Vagina (tissue), 2 donors: ENCODE results near the gene C11orf52.
A peak's percentile ranks its signal among the peaks of the same experiment; 100 is the strongest.

Source experiments
- POLR2A ChIP-seq, 2 donors: fragments of 450-650 bp; IDR thresholded peaks; one replicate each; pipeline ENCODE4 v1.6.1; 2017; ENCODE audit warnings: antibody characterized with exemption in 2 of 2, mild to moderate bottlenecking in 2 of 2, moderate library complexity in 2 of 2
- POLR2AphosphoS5 ChIP-seq, 2 donors: sonication (generic); formaldehyde crosslinking; IDR thresholded peaks; one replicate each; pipeline ENCODE4 v1.9.0; 2017; ENCODE audit warnings: antibody characterized with exemption in 2 of 2, mild to moderate bottlenecking in 2 of 2, low read depth in 1 of 2; ENCODE audit not compliant: insufficient read depth in 1 of 2
- TF ChIP-seq, protein P1 (sequence below), 3 experiments: fragments of 450-650 bp in 2 of 3; fragments of 200-600 bp in 1 of 3; sonication (generic) in 1 of 3; IDR thresholded peaks; one replicate each; pipeline ENCODE4 v1.5.1; 2017 to 2019; ENCODE audit warnings: antibody characterized with exemption in 3 of 3, mild to moderate bottlenecking in 2 of 3, moderate library complexity in 2 of 3

DNA sequence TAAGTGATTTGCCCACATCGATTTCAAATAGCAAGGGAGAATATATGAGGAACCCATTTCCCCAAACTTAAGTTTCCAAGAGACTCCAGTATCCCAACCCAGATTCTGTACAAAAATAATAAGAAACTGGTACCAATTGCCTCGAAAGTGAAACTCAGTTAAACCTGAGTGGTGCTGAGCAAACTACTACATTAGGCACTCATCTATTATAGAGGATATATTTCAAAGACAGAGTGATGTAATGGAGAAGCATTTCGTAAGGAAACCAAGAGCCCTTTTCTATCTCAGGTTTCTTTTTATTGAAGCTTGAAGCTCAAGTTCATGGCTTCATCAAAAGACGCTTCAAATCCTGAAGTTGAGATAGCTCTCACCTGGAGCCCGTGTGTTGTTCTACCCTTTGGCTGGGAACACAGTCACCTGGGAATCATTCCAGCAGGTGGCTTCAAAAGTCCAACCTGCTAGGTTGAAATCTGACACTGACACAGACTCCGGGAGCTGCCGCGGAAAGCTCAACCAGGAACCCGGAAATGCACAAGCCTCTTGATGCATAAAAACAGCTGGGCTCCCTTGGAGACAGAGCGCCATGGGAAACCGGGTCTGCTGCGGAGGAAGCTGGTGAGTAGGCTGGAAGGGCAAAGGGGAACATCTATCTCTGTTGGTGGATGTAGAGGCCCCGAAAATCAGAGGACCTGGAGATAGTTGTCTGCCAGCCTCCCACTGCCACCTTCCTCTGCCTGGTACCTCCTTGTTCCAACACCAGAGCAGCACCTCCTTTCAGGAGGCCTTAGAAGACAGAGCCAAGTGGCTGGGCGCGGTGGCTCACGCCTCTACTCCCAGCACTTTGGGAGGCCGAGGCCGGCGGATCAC is at the start of gene C11orf52:
- TF ChIP-seq, protein P1, sequence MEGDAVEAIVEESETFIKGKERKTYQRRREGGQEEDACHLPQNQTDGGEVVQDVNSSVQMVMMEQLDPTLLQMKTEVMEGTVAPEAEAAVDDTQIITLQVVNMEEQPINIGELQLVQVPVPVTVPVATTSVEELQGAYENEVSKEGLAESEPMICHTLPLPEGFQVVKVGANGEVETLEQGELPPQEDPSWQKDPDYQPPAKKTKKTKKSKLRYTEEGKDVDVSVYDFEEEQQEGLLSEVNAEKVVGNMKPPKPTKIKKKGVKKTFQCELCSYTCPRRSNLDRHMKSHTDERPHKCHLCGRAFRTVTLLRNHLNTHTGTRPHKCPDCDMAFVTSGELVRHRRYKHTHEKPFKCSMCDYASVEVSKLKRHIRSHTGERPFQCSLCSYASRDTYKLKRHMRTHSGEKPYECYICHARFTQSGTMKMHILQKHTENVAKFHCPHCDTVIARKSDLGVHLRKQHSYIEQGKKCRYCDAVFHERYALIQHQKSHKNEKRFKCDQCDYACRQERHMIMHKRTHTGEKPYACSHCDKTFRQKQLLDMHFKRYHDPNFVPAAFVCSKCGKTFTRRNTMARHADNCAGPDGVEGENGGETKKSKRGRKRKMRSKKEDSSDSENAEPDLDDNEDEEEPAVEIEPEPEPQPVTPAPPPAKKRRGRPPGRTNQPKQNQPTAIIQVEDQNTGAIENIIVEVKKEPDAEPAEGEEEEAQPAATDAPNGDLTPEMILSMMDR (IDR thresholded peaks at IDR 0.05), result no peak
- TF ChIP-seq POLR2A (IDR thresholded peaks at IDR 0.05) (no peak), POLR2AphosphoS5 (IDR thresholded peaks at IDR 0.05; ENCODE audit: insufficient read depth in 1 of 2, low read depth in 1 of 2) (peak in 1 of 2 donors; percentile 54)
